ENCODE data around the gene SOWAHA.

The SOWAHA gene

GRCh38 chr5:132807163-132807838 lies 5.8 kb upstream of the SOWAHA start:
- in situ Hi-C loops (cut with HindIII; ENCODE audit: low sequenced_read_pairs): no loop called here
- DNase-seq (ENCODE audit: low read depth): no peak
- peak; percentile 24 for TF ChIP-seq CTCF (IDR thresholded peaks at IDR 0.05; ENCODE audit: low read depth, low read length, missing control alignments)
- no peak overlapping the region for H3K4me3 ChIP-seq (ENCODE audit: low read depth, low read length)

- TF ChIP-seq CTCF (IDR thresholded peaks at IDR 0.05; ENCODE audit: low read depth, low read length, missing control alignments): no peak
- no peak for DNase-seq (ENCODE audit: low read depth)
- in situ Hi-C loops (cut with HindIII; ENCODE audit: low sequenced_read_pairs): no loop called here
- no peak overlapping the region for H3K4me3 ChIP-seq (ENCODE audit: low read depth, low read length)
Measured at GRCh38 chr5:132808448-132808847, 4.7 kb upstream of the SOWAHA start.

GRCh38 chr5:132808866-132809265 lies 4.2 kb upstream of the SOWAHA start:
- TF ChIP-seq CTCF (IDR thresholded peaks at IDR 0.05; ENCODE audit: low read depth, low read length, missing control alignments): no peak
- DNase-seq (ENCODE audit: low read depth): no peak
- H3K4me3 ChIP-seq (ENCODE audit: low read depth, low read length): no peak overlapping the region
- in situ Hi-C loops (cut with HindIII; ENCODE audit: low sequenced_read_pairs): no loop called here

GRCh38 chr5:132810605-132811004 lies 2.5 kb upstream of the SOWAHA start:
- no peak overlapping the region for H3K4me3 ChIP-seq (ENCODE audit: low read depth, low read length)
- no peak for TF ChIP-seq CTCF (IDR thresholded peaks at IDR 0.05; ENCODE audit: low read depth, low read length, missing control alignments)
- no peak for DNase-seq (ENCODE audit: low read depth)
- in situ Hi-C loops (cut with HindIII; ENCODE audit: low sequenced_read_pairs): no loop called here

GRCh38 chr5:132812123-132812765 lies 858 bp upstream of the SOWAHA start:
- no peak for DNase-seq (ENCODE audit: low read depth)
- no peak for TF ChIP-seq CTCF (IDR thresholded peaks at IDR 0.05; ENCODE audit: low read depth, low read length, missing control alignments)
- no peak overlapping the region for H3K4me3 ChIP-seq (ENCODE audit: low read depth, low read length)
- in situ Hi-C loops (cut with HindIII; ENCODE audit: low sequenced_read_pairs): no loop called here

- DNase-seq (ENCODE audit: low read depth): no peak
- no peak for TF ChIP-seq CTCF (IDR thresholded peaks at IDR 0.05; ENCODE audit: low read depth, low read length, missing control alignments)
- in situ Hi-C loops (cut with HindIII; ENCODE audit: low sequenced_read_pairs): no loop called here
- H3K4me3 ChIP-seq (ENCODE audit: low read depth, low read length): peak overlapping the region; percentile 7
Measured at GRCh38 chr5:132813599-132814502, 749 bp downstream of the SOWAHA start.
